ENCODE data around the gene STXBP5. TPM values are rescaled to one million over a fixed set of nuclear protein-coding genes. Genes with fewer than 3 reads are reported as not detected.

STXBP5 gene
- total and polyA plus RNA-seq, 2 donors (not counting 1 experiment from before 2014, with no cell fraction given), result 4.6 to 24.1 TPM

DNA sequence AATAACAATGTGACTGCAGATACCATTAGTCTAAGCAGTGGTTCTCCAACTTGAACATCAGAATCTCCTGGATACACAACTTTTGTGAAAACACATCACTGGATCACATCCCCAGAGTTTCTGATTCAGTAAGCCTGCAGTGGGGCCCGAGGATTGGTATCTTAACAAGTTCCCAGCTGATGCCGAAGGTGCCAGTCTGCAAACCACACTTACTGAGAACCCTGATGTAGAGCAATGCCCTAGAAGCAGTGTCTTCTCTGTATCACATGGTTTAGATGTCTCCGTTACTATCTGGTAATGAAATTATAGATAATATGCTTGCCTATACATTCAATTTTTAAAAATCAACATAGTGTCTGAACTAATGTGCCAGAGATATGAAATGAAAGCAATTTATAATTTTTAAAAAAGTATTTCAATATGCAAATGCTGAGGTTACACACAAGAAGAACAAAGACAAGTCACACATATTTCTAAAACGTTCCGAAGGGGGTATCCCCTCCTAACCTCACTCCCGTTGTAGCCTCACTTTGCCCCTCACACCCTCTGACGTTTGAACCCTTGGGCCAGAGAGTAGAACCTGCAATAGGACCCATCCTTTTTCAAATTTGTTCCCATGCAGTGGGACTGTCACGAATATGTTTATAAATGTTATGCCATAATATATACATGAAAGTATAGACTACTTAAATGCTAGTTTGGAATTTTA, 188.9 kb downstream of the STXBP5 start:
- intact Hi-C loops (cut with micrococcal nuclease), result no loop called here
- Mint-ChIP-seq H3K9me3 (ENCODE audit: insufficient read depth) (no peaks in the 10 kb centered on the region), H3K27ac (no peak overlapping the region), H3K27me3 (peaks cover 6% of the 10 kb centered on the region), H3K4me3 (no peak overlapping the region), H3K4me1 (no peaks in the 10 kb centered on the region)
- Histone ChIP-seq H3K27me3 (replicated peaks in 1 of 4; ENCODE audit: control extremely low read depth in 1 of 4, control insufficient read depth in 3 of 4, insufficient read depth in 4 of 4, low read length in 3 of 4) (no peaks in the 10 kb centered on the region), H3K79me2 (ENCODE audit: control insufficient read depth, insufficient read depth, low read length) (no peaks in the 10 kb centered on the region), H3K27ac (ENCODE audit: low read length in 2 of 2) (no peak overlapping the region), H3K36me3 (replicated peaks in 1 of 2; ENCODE audit: control extremely low read depth in 1 of 2, control insufficient read depth in 1 of 2, extremely low read depth in 1 of 2, insufficient read depth in 2 of 2, low read length in 1 of 2) (no peaks in the 10 kb centered on the region), H3K4me1 (ENCODE audit: control insufficient read depth in 2 of 2, insufficient read depth in 2 of 2, low read length in 2 of 2) (no peaks in the 10 kb centered on the region), H3K4me3 (ENCODE audit: control extremely low read depth in 1 of 5, extremely low read depth in 1 of 5, insufficient read depth in 1 of 5, low read depth in 2 of 5, low read length in 4 of 5) (no peak overlapping the region), H3K9ac (ENCODE audit: low read length) (no peak overlapping the region), H4K20me1 (ENCODE audit: control insufficient read depth, insufficient read depth, low read length, poor library complexity, severe bottlenecking) (no peaks in the 10 kb centered on the region), H3K9me3 (ENCODE audit: control extremely low read depth in 1 of 3, control insufficient read depth in 2 of 3, insufficient read depth in 1 of 3, low read length in 2 of 3) (no peaks in the 10 kb centered on the region), H2AFZ (ENCODE audit: insufficient read depth, low read depth, low read length, poor library complexity, severe bottlenecking) (no peak overlapping the region), H3K4me2 (replicated peaks; ENCODE audit: low read depth, low read length, poor library complexity, severe bottlenecking) (no peak overlapping the region)
- TF ChIP-seq, protein P1, sequence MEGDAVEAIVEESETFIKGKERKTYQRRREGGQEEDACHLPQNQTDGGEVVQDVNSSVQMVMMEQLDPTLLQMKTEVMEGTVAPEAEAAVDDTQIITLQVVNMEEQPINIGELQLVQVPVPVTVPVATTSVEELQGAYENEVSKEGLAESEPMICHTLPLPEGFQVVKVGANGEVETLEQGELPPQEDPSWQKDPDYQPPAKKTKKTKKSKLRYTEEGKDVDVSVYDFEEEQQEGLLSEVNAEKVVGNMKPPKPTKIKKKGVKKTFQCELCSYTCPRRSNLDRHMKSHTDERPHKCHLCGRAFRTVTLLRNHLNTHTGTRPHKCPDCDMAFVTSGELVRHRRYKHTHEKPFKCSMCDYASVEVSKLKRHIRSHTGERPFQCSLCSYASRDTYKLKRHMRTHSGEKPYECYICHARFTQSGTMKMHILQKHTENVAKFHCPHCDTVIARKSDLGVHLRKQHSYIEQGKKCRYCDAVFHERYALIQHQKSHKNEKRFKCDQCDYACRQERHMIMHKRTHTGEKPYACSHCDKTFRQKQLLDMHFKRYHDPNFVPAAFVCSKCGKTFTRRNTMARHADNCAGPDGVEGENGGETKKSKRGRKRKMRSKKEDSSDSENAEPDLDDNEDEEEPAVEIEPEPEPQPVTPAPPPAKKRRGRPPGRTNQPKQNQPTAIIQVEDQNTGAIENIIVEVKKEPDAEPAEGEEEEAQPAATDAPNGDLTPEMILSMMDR (IDR thresholded peaks at IDR 0.05), result no peak
- TF ChIP-seq EZH2 (IDR thresholded peaks at IDR 0.05; ENCODE audit: borderline replicate concordance, insufficient read depth, low read depth, low read length, poor library complexity, severe bottlenecking), result no peak
- CTCF ChIA-PET, result interaction anchor here (0.6 kb wide), 1 partner anchor 15 kb away, joined by 4 read pairs; no protein-coding TSS in a partner anchor
- DNase-seq (no peak), ATAC-seq (ENCODE audit: low read depth) (no peak)
- POLR2A ChIA-PET, result no interaction called here
- WGBS (ENCODE audit: insufficient coverage), result 61% methylated on average over 5 of the region's 8 CpGs

DNA sequence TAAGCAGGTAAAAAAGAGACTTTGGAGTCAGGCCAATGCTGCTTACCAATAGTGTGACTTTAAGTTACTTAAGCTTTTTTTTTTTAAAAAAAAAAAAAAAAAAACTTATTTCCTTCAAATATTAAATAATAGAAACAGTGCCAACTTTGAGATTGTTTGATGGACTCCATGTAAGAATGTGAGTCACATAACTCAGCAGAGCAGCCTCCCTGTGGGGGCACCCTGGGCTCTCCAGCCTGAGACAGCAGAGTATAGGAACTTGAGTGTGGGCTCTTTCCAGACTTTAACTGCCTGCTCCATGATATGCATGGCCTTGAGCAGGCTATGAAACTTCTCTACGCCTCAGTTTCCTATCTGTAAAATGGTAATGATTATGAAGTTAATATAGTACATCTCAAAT, 190.9 kb downstream of the STXBP5 start:
- Histone ChIP-seq H3K9ac (ENCODE audit: low read length) (no peak overlapping the region), H3K4me2 (replicated peaks; ENCODE audit: low read depth, low read length, poor library complexity, severe bottlenecking) (no peak overlapping the region), H3K36me3 (replicated peaks in 1 of 2; ENCODE audit: control extremely low read depth in 1 of 2, control insufficient read depth in 1 of 2, extremely low read depth in 1 of 2, insufficient read depth in 2 of 2, low read length in 1 of 2) (no peaks in the 10 kb centered on the region), H3K4me3 (ENCODE audit: control extremely low read depth in 1 of 5, extremely low read depth in 1 of 5, insufficient read depth in 1 of 5, low read depth in 2 of 5, low read length in 4 of 5) (no peak overlapping the region), H3K27me3 (replicated peaks in 1 of 4; ENCODE audit: control extremely low read depth in 1 of 4, control insufficient read depth in 3 of 4, insufficient read depth in 4 of 4, low read length in 3 of 4) (no peaks in the 10 kb centered on the region), H3K4me1 (ENCODE audit: control insufficient read depth in 2 of 2, insufficient read depth in 2 of 2, low read length in 2 of 2) (no peaks in the 10 kb centered on the region), H3K79me2 (ENCODE audit: control insufficient read depth, insufficient read depth, low read length) (no peaks in the 10 kb centered on the region), H3K27ac (ENCODE audit: low read length in 2 of 2) (no peak overlapping the region), H2AFZ (ENCODE audit: insufficient read depth, low read depth, low read length, poor library complexity, severe bottlenecking) (no peak overlapping the region), H3K9me3 (ENCODE audit: control extremely low read depth in 1 of 3, control insufficient read depth in 2 of 3, insufficient read depth in 1 of 3, low read length in 2 of 3) (no peaks in the 10 kb centered on the region), H4K20me1 (ENCODE audit: control insufficient read depth, insufficient read depth, low read length, poor library complexity, severe bottlenecking) (no peaks in the 10 kb centered on the region)
- no peaks in the 10 kb centered on the region for H3K9me3 Mint-ChIP-seq (ENCODE audit: insufficient read depth)
- WGBS (ENCODE audit: insufficient coverage), result no CpG with 5 or more reads among the region's 1 CpG
- no peak for ATAC-seq (ENCODE audit: low read depth)
- no peaks in the 10 kb centered on the region for H3K4me1 Mint-ChIP-seq
- DNase-seq, result no peak
- POLR2A ChIA-PET, result interaction anchor here (0.6 kb wide), 1 partner anchor 121 kb away, joined by 5 read pairs; no protein-coding TSS in a partner anchor
- CTCF ChIA-PET, result no interaction called here
- H3K4me3 Mint-ChIP-seq, result no peak overlapping the region
- intact Hi-C loops (cut with micrococcal nuclease), result no loop called here
- peaks cover 11% of the 10 kb centered on the region for H3K27me3 Mint-ChIP-seq
- no peak overlapping the region for H3K27ac Mint-ChIP-seq
- TF ChIP-seq, protein P1 (IDR thresholded peaks at IDR 0.05), result no peak
- no peak for TF ChIP-seq EZH2 (IDR thresholded peaks at IDR 0.05; ENCODE audit: borderline replicate concordance, insufficient read depth, low read depth, low read length, poor library complexity, severe bottlenecking)
